HG03439 (cell line): ENCODE data around the gene CEP112.
"Not testable (repeated sequence)": the region's sequence is repeated elsewhere in the genome, so short reads cannot be mapped to it uniquely, and the experiment has no call there.

ENCODE experiments used
- ATAC-seq: cut with Tn5 transposase; IDR thresholded peaks from one replicate; pipeline ENCODE4 v1.9.1; 2021; ENCODE audit warnings: mild to moderate bottlenecking, moderate library complexity; ENCODE audit not compliant: unreplicated experiment

CEP112 gene

DNA sequence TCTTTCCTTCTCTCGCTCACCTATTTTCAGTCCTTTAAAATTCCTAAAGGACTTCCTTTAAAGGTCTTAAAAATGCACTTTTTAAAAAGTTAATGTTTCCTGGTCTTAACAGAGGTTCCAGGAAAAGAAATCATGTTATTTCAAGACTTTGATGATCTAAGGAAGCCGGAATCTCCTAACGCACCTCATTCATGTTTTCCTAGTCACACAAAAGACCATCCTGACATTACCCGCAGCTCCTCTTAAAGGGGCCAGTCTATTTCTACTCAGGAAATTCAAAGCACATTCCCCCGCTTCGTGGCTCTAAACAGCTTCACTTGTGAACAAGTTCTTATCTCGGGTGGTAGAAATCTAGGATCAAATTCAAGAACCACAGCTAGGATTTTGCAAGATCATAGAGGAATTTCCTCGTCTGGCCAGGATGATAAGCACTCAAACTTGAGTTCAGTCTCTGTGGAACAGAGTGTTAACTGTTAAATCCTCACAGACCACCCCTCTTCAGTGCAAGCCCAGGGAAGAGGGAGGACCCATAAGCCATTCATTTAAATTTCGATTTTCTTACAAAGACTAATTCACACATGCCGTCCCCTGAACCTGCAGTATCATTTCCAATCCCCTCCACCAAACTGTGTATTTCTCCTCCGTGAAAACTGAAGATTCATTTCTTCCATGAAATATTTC, 493.4 kb downstream of the CEP112 start:
- ATAC-seq: no peak

DNA sequence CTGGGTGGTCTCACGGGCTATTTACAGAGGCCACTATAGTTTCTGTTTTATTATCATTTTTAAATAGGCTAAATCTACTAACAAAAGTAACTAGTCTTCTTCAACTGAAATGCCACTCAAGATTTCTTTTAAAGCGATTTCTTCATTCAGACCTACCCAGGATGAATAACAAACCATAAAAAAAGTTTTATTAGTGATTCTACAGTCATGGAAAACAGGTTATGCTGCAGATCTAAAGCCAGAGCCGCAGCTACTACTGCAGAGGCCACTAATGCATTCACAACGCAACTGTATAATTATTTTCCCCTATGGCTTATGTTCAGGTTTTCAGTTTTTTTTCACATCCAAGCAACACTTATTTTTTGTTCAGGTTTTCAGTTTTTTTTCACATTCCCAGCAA, 494.3 kb downstream of the CEP112 start:
- ATAC-seq: no peak

DNA sequence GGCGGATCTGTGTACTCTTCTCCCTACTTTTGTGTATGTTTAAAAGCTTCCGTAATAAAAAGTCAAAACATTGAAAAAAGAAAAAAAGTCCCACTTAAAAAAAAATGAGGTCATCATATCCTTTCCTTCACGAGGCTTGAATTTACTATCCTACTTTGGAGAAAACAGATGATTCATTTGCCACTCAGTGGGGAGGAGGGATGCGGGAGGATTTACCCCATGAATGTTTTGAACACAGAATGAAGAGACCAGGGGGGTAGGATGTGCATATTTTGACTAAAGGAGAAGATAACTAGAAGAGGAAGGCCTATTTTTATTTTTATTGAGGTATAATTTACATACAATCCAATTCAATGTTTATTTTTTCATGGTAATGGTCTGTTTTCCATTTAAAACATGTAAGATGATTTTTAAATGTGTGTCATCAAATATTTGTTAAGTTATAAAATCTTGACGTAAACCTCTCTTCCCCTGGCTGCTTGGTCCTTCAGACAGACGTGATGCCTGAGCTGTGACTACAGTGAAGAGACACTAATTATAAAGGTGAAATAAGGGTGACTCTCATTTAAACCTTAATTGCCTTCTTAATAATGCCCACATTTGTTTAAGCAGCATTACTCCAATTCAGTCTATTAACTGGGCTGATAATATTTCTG, 495.1 kb downstream of the CEP112 start:
- ATAC-seq: no peak

DNA sequence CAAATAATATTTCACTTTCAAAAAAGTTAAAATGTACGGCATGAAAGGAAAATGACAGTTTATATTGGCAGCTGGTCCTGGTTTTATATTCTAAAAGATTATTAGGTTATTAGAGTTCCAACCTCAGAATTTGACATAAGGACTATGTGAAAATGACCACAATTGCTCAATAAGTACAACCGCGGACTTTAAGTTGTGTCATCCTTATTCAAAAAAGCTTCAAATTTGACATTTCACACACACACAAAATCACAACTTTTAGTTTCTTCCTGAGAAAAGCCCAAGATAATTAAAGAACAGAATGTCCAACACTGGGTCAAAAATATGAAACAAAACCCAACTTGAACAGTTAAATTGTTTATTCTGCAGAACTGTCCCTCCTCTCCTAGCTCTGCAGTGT, 497.3 kb downstream of the CEP112 start:
- no peak for ATAC-seq

DNA sequence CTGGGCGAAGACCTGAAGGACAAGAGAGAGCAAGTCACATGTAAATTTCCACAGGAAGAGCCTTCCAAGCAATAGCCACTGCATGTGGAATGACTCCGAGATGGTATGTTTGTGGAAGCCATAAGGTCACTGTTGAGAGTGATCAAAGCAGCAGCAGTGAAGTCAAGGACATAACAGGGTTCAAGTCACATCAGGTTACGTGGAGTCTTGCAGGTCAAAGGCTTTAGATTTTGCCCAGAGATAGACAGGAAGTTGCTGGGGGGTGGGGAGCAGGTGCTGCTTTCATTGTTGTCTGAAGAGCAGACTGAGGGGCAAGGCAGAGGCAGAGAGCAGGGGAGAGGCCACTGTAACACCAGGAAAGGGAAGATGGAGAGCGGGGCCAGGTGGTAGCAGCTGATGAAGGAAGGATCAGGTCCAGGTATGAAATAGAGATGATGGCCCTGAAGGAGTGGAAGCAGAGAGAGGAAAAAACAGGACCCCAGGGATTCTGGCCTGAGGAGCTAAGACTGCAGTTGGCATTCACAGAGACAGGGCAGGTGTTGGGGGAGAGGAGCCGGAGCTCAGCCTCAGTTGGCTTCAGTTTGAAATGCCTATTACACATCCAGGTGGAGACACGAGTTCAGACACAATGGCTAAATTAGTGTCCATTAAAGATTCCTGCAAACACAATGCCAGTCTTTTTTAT, 501.2 kb downstream of the CEP112 start:
- no peak for ATAC-seq

DNA sequence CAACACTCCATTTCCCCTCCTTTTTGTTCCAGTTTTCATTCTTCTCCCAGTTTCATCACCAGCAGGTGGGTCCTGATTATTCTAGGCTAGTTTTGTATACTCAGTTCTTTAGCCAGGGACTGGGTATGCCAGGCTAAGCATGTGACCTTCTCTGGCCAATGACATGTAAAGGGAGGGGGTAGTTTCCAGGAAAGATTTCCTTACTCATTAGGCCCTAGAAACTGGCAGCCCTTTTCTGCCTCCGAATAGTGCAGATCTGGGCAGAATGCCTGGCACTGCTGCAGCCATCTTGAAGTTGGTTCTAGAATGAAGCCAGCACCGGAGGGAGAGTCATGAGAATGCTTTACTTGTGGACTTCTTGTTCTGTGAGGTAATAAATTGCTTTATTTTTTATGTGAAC, 503.6 kb downstream of the CEP112 start:
- ATAC-seq: no peak

DNA sequence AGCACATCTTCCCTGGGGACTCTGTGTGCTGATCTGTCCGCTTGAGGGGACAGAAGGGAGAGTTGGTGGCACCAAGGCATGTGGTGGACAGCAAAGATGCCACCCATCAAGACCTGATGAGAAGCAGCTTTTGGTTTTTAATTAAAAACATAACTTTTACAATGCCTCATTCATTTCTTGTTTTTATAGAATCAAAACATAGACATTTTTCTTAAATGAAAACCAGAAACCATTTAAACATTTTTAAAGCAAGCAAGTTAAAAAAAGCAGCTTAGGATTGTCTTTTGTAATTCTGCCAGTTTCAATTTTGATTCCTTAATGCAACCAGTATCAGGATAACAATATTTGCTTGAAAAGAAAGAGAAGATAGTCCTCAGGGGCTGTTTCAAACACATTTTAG, 506.8 kb downstream of the CEP112 start:
- ATAC-seq: no peak

DNA sequence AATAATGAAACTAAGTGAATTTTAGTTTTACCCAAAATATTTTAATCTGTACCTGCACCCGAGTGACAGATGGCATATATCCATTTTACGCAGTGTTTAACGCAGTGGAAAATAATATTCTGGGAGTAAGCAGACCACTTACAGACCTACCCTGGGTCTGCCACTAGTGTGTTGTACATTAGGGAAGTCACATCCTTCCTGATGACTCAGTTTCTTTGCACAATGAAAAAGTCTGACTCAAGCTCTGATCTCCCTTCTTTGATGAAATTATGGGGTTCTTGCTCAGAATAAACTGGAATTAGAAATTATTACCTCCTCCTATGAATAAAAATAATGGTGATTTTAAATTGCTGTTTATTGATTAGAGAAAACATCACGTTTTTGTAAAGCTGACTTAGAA, 507.3 kb downstream of the CEP112 start:
- no peak for ATAC-seq

DNA sequence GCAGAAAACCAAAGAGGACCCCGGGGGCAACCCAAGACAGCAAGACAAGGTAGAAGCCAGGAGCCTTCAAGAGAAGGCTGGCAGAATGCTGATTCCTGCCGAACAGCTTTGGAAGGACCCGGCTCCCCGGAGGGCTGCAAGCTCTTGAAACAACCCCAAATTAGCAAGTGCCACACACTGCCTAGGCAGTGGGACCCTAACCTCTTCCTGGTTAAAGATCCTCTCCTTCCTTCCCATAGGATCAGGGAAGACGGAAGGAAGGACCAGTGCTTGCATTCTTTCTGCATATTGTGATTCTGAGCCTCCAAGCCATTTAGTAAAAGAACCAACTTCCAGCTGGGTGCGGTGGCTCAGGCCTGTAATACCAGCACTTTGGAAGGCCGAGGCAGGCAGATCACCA, 508.5 kb downstream of the CEP112 start:
- no peak for ATAC-seq

DNA sequence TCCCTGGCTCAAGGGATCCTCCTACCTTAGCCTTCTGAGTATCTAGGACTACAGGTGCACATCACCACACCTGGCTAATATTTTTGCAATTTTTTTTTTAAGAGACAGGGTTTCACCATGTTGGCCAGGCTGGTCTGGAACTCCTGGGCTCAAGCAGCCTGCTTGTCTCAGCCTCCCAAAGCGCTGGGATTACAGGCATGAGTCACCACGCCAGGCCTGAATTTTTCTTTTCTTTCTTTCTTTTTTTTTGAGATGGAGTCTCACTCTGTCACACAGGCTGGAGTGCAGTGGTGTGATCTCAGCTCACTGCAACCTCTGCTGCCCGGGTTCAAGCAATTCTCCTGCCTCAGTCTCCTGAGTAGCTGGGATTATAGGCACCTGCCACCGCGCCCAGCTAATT, 510.2 kb downstream of the CEP112 start:
- ATAC-seq: not testable (repeated sequence)

DNA sequence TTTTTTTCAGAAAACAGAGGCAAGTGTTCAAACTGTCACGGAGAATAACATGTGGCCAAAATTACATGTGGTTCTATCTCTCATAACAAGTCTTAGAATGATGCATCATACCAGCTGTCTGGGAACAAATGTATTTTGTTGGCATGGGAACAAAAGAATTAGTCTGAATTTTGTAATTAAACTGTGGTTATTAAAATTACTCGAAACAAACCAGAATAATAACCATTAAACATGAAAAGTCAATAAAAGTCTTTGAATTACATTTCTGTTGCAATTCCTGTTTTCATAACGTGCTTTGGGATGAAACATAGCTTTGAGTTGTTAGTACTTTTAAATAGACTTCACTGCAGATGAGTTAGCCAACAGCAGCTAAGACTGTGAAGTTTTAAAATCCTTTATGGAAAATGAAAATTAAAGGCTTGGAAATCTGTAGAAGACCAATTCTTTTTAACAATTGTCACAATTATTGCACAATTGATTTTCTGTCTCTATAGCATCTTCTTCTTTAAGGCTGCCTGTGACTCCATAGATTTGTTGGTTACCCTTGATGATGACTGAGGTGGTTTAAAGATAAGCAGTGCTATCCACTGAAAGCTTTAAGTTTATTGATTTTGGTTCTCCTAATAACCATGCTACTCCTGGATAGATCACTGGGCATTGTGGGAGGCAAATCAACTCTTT, 512.6 kb downstream of the CEP112 start:
- ATAC-seq: no peak

DNA sequence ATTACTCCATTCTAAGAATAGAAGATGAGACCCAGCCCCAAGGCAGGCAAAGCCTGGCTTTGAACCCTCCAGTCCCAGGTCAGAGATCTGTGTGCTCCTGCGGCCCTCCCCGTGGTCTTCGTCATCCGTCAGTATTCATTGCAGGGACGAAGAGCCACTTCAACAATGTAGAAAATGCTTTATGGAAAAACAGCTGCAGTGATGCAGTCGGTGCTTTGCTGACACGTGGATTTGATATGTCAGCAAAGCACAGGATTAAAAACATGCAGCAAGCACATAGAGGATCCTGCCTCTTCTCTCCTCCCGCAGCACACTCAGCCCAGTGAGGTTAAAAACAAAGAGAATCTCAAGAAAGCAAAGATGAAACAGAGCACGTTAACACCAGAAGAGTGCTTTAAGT, 513.4 kb downstream of the CEP112 start:
- ATAC-seq: no peak

DNA sequence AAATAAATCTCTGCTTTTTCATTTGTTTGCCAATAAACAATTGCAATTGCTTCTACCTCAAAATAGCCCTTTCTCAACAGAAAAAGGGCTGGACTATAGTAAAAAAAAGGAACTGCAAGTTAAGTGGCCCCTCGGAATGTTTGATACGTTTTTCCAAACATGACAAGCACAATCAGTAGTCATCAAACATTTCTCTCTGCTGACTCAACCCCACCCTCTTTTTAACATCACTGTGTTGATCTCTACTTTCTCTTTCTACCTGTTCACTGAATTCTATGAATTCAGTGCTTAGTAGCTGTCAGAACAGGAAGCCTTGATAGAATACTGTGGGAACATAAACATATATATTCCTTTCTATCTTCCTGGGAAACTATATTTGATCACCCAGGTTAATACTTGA, 514.0 kb downstream of the CEP112 start:
- no peak for ATAC-seq

DNA sequence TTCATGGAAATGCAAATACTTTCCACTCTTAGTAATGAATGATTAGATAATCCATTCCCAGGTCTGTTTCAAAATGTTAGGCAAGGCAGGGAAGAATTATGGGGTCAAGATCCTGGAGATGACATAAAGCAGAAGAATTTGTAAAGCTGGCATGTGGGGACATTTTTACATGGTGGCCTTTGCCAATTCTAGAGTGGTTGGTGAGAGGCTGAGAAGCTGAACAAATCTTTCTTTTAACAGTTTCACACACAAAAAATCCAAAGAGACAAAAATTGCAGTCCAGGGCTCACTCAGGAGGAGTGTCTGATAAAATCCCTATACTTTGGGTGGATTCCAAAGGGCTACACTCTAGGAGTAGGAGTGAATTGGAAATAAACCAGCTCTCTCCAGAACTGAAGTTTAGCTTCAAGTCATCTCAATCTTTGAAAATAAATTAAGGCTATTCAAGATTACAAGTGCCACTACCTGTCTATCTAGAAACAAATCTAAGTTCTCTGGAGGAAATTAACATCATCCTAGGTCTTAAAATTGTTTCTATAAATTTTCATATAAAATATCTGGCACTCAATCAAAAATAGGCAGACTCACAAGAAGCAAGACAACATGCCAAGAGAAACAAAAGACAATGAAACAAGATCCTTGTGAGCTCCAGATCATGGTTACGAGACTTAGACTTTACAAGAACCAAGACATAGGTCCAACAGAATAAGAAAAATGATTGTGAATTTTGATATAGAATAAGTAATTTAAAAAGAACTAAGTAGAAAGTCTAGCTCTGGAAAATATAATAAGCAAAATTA, 517.5 kb downstream of the CEP112 start:
- ATAC-seq: no peak

DNA sequence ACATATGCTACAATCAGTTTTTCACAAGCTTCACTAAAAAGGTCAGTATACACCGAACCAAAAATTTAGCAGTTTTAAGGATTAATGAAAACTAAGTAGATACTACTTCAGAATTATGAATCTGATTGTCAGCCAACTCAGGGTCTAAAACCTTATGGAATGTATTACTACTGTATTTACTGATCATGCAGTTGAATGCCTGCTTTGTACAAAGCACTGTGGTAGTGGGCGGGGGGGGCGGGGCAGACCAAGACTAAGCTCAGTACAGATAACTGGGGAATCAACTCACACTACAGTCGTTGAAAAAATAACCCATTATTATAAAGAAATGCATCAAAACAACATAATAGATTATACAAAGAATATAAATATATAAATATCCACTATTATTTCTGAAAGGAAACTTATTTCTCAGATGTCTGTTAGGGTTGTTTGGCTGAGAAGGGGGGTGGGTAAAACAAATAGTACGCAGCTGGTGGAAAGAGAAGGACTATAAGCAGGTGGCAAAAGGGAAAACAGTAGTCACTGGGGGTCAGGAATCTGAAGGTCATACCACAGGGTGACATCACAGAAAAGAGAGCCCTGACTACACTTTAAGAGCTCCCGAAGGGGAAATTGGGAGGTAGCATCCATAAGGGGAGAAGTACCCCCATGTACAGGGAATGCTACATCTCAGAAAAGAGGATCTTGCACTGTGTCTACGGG, 521.1 kb downstream of the CEP112 start:
- no peak for ATAC-seq

DNA sequence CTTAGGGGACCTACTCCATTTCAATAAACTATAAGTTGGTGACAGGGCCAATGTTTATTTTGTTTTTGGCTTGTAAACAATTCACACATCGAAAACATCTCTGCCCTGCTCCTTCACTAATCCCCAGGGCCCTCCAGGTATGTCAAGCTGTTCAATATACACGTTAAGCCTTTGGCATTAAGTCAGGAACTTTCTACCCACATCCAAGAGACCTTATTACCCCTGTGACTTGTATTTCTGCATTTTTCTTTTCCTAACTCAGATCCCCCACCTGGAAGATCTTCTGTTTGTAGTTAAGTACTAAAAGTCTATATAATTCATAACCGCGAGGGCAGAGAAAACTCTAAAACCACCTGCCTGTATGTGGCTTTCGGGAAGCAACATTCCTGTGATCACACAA, 523.7 kb downstream of the CEP112 start:
- no peak for ATAC-seq

DNA sequence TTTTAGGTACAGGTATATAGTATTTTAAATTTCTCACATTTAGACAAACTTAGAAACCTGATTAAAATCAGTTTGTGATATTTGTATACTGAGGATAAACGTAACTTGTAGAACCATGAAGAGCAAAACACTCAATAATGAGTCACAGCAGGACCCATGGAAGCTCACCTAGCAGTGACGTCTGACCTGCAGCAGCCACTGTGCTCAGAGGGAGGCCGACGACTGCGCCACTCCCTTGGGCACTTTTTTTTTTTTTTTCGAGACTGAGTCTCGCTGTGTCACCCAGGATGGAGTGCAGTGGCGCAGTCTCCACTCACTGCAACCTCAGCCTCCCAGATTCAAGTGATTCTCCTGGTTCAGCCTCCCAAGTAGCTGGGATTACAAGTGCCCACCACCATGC, 524.3 kb downstream of the CEP112 start:
- ATAC-seq: no peak

DNA sequence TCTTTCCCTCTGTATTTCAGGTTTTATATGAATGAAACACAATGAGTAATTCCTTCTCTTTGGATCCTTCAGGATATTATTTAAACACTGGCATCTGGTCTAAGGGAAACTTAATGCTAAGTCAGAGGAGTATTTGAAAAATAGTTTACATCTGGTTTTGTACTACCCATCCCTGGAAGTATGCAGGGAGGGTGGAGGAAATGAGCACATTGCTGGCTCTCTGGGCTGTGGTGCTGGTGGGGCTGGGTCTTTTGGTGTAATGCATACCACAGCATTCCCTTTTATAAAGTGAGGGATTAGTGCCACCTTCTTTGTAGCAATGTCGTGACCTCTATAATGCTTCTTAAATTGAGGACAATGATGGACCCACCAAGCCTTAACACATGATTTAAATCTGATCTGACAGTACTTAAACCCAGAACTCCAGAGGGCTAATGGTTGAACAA, 525.0 kb downstream of the CEP112 start:
- no peak for ATAC-seq

DNA sequence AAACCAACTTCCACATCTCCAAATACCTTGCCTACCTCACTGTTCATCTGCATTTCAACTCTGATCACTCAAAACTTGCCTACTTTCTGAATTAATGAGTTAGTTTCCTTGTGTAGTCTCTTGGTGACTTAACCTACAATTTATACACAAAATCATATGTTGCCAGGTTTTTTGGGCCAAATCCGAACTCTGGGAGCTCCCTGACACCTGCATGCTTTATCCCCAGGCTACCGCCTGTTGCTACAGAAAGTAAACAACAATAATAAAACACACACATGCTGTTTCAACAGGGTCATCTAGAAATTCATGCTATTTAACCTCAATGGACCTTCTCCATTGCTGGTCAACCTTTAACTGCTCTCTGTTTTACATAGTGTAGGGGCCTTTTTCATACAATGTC, 526.0 kb downstream of the CEP112 start:
- no peak for ATAC-seq

DNA sequence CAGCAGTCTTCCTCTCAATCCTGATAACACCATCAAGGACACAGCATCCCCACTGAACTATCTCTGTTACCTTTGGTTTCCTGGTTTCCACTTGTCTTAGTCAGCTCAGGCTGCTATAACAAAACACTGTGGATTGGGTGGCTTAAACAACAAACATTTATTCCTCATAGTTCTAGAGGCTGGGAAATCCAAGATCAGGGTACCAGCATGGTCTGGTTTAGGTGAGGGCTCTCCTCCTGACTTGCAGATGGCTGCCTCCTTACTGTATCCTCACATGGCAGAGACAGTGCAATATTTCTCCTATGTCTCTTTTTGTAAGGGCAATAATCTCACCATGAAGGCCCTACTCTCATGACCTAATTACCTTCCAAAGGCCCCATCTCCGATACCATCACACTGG, 527.2 kb downstream of the CEP112 start:
- ATAC-seq: no peak
